K562 (cell line): ENCODE data around the gene GLRA1. TPM values are rescaled to one million over a fixed set of nuclear protein-coding genes. Genes with fewer than 3 reads are reported as not detected.

Experiments used
- ATAC-seq: fragments of 200-7000 bp; cut with Tn5 transposase; 3 replicates; pipeline ENCODE4 v1.9.1; 2020; ENCODE audit warnings: moderate library complexity
- BruUV-seq: library from RNA; stranded (reverse); fragments of 400-500 nt; replicated peaks from 2 replicates; lab custom pipeline; 2021; lab: Mats Ljungman, UMichigan
- CTCF ChIA-PET: fragments of 300-600 bp; formaldehyde crosslinking; extraction: SDS; loops from one replicate; lab custom pipeline; 2021; ENCODE audit warnings: low intra/inter-chr PET ratio; lab: Yijun Ruan, JAX
- POLR2A ChIA-PET: fragments of 300-600, 350-650 bp; sonication (Branson Sonifier 250); formaldehyde crosslinking; extraction: SDS; loops from one replicate; lab custom pipeline; 2021; ENCODE audit warnings: antibody characterized with exemption, inconsistent platforms; lab: Yijun Ruan, JAX
- DNase-seq, 4 experiments: peaks; one replicate each; pipeline versions ENCODE4 v3.0.0 to v3.0.0-alpha.2; 2011 to 2018; ENCODE audit warnings: low spot score in 3 of 4, mixed read lengths in 3 of 4; ENCODE audit errors: extremely low read depth in 1 of 4
- FAIRE-seq: peaks from 2 replicates; lab custom pipeline; 2011; peaks lifted over from hg19 to GRCh38; lab: Jason Lieb, UNC
- H2AFZ ChIP-seq: 2 replicates; pipeline ENCODE4 v1.6.0; 2011; ENCODE audit warnings: low read depth, low read length, control low read depth, inconsistent platforms
- H3K27ac ChIP-seq: fragments of 200-600 bp; 3 replicates; pipeline ENCODE4 v1.8.0; 2011; ENCODE audit warnings: low read depth, mild to moderate bottlenecking, control low read depth, inconsistent platforms, low read length, moderate library complexity, mixed read lengths; ENCODE audit errors: extremely low read depth
- H3K27me3 ChIP-seq, 2 experiments: fragments of 300-600 bp in 1 of 2; 2 replicates in 1 of 2; 3 replicates in 1 of 2; pipeline versions ENCODE4 v1.6.0 to v1.8.0; 2011; ENCODE audit warnings: inconsistent platforms in 2 of 2, low read length in 2 of 2, mild to moderate bottlenecking in 1 of 2, mixed read lengths in 1 of 2, moderate library complexity in 1 of 2; ENCODE audit not compliant: control insufficient read depth in 2 of 2, insufficient read depth in 2 of 2
- H3K36me3 ChIP-seq: fragments of 300-600 bp; 3 replicates; pipeline ENCODE4 v1.8.0; 2011; ENCODE audit warnings: mild to moderate bottlenecking, low read length, inconsistent platforms; ENCODE audit not compliant: control insufficient read depth, insufficient read depth
- H3K4me1 ChIP-seq, 2 experiments: fragments of 200-600 bp in 1 of 2; replicated peaks in 1 of 2; 2 replicates in 1 of 2; 3 replicates in 1 of 2; pipeline versions ENCODE4 v1.5.1 to v1.8.0; 2011; ENCODE audit warnings: inconsistent platforms in 2 of 2, low read length in 2 of 2, mild to moderate bottlenecking in 1 of 2, mixed read lengths in 1 of 2, moderate library complexity in 1 of 2; ENCODE audit not compliant: control insufficient read depth in 2 of 2, insufficient read depth in 2 of 2
- H3K4me2 ChIP-seq: 2 replicates; pipeline ENCODE4 v1.6.1; 2011; ENCODE audit warnings: low read length, control low read depth, inconsistent platforms, mixed read lengths; ENCODE audit not compliant: insufficient read depth
- H3K4me3 ChIP-seq: fragments of 200-600 bp; sonication (generic), shearing (Covaris generic); 2 replicates; pipeline ENCODE4 v1.5.1; 2016; ENCODE audit warnings: control low read depth, inconsistent platforms
- H3K79me2 ChIP-seq: fragments of 200-600 bp; 3 replicates; pipeline ENCODE4 v1.8.0; 2011; ENCODE audit warnings: low read length, inconsistent platforms; ENCODE audit not compliant: control insufficient read depth, insufficient read depth
- H3K9ac ChIP-seq, 2 experiments: 2 replicates each; pipeline versions ENCODE4 v1.6.0 to v1.6.1; 2011; ENCODE audit warnings: low read depth in 2 of 2, low read length in 2 of 2, control low read depth in 1 of 2, inconsistent platforms in 1 of 2, mild to moderate bottlenecking in 1 of 2, mixed read lengths in 1 of 2; ENCODE audit not compliant: insufficient read depth in 1 of 2
- H3K9me1 ChIP-seq: one replicate; pipeline ENCODE4 v1.6.0; 2011; ENCODE audit warnings: inconsistent platforms, mild to moderate bottlenecking, low read length, moderate library complexity; ENCODE audit not compliant: control insufficient read depth, insufficient read depth
- H3K9me3 ChIP-seq: replicated peaks from 2 replicates; pipeline ENCODE4 v1.5.1; 2011; ENCODE audit warnings: low read depth, low read length, inconsistent platforms; ENCODE audit not compliant: control insufficient read depth, insufficient read depth
- H4K20me1 ChIP-seq: replicated peaks from 2 replicates; pipeline ENCODE4 v1.6.1; 2011; ENCODE audit warnings: low read length, inconsistent platforms, mixed read lengths; ENCODE audit not compliant: control insufficient read depth, insufficient read depth
- CREBBP ChIP-seq: IDR thresholded peaks from one replicate; pipeline ENCODE4 v1.6.1; 2012; ENCODE audit warnings: low read depth, mild to moderate bottlenecking, control low read depth, inconsistent platforms, low read length
- FOXJ2 ChIP-seq: fragments of 200-800 bp; sonication (Bioruptor generic); IDR thresholded peaks from 2 replicates; pipeline ENCODE4 v1.6.1; 2016; ENCODE audit warnings: missing genetic modification characterization, missing compliant biosample characterization
- KDM5B ChIP-seq: fragments of 200-600 bp; sonication (generic); IDR thresholded peaks from 2 replicates; pipeline ENCODE4 v1.6.1; 2012; ENCODE audit warnings: low read depth, mild to moderate bottlenecking, moderate library complexity, low read length, control low read depth, inconsistent platforms; ENCODE audit not compliant: insufficient replicate concordance
- MAFG ChIP-seq: fragments of 450-650 bp; conservative IDR thresholded peaks from 2 replicates; pipeline ENCODE4 v1.6.1; 2016; ENCODE audit warnings: missing genetic modification characterization, missing compliant biosample characterization
- MYBL2 ChIP-seq, 2 experiments: fragments of 450-650 bp in 1 of 2; sonication (generic) in 1 of 2; formaldehyde crosslinking in 1 of 2; IDR thresholded peaks; 2 replicates each; pipeline versions ENCODE4 v1.6.1 to v1.8.1; 2017 to 2022; ENCODE audit warnings: borderline replicate concordance in 1 of 2, inconsistent platforms in 1 of 2, low read depth in 1 of 2, mild to moderate bottlenecking in 1 of 2, missing genetic modification reagents in 1 of 2, moderate library complexity in 1 of 2
- PHTF2 ChIP-seq: fragments of 250-450 bp; sonication (Bioruptor Pico); IDR thresholded peaks from 2 replicates; pipeline ENCODE4 v1.5.0; 2021; ENCODE audit warnings: mild to moderate bottlenecking
- PREB ChIP-seq: sonication (generic); formaldehyde crosslinking; IDR thresholded peaks from 2 replicates; pipeline ENCODE4 v1.8.1; 2023; ENCODE audit warnings: mild to moderate bottlenecking, missing genetic modification reagents
- PTRF ChIP-seq: fragments of 450-650 bp; IDR thresholded peaks from 2 replicates; pipeline ENCODE4 v1.6.1; 2016; ENCODE audit warnings: mild to moderate bottlenecking, missing genetic modification characterization, missing compliant biosample characterization
- RBM25 ChIP-seq: fragments of 200-400 bp; formaldehyde crosslinking; IDR thresholded peaks from 2 replicates; pipeline ENCODE4 v1.6.1; 2018; ENCODE audit warnings: low read length, low read depth, moderate library complexity; ENCODE audit not compliant: severe bottlenecking
- RFX1 ChIP-seq: fragments of 450-650 bp; IDR thresholded peaks from 2 replicates; pipeline ENCODE4 v1.6.1; 2016; ENCODE audit warnings: mild to moderate bottlenecking, moderate library complexity
- SIN3A ChIP-seq, 2 experiments: fragments of 150-350 bp in 1 of 2; IDR thresholded peaks; 2 replicates each; pipeline ENCODE4 v1.6.1; 2011 to 2016; ENCODE audit warnings: borderline replicate concordance in 2 of 2, low read depth in 2 of 2, low read length in 2 of 2, mild to moderate bottlenecking in 2 of 2, moderate library complexity in 2 of 2; ENCODE audit not compliant: control insufficient read depth in 1 of 2
- SMAD4 ChIP-seq: fragments of 250-450 bp; sonication (Bioruptor Pico); conservative IDR thresholded peaks from 2 replicates; pipeline ENCODE4 v1.8.0; 2021; ENCODE audit warnings: inconsistent platforms, mild to moderate bottlenecking, moderate library complexity
- SREBF1 ChIP-seq: fragments of 150-350 bp; IDR thresholded peaks from 2 replicates; pipeline ENCODE4 v1.6.1; 2014; ENCODE audit warnings: antibody characterized with exemption, low read depth, low read length, borderline replicate concordance
- STAG1 ChIP-seq: sonication (generic); formaldehyde crosslinking; IDR thresholded peaks from 2 replicates; pipeline ENCODE4 v1.5.0; 2020; ENCODE audit warnings: missing genetic modification reagents, borderline replicate concordance
- XRCC3 ChIP-seq: fragments of 450-650 bp; IDR thresholded peaks from 2 replicates; pipeline ENCODE4 v1.6.1; 2017; ENCODE audit warnings: mild to moderate bottlenecking, moderate library complexity
- ZBTB7A ChIP-seq: IDR thresholded peaks from 2 replicates; pipeline ENCODE4 v1.6.1; 2011; ENCODE audit warnings: low read depth, mild to moderate bottlenecking, low read length, moderate library complexity, borderline replicate concordance; ENCODE audit not compliant: control insufficient read depth
- ZNF224 ChIP-seq: sonication (generic); formaldehyde crosslinking; IDR thresholded peaks from 2 replicates; pipeline ENCODE4 v1.8.0; 2022; ENCODE audit warnings: mild to moderate bottlenecking, missing genetic modification reagents
- ZNF277 ChIP-seq: fragments of 250-450 bp; sonication (Bioruptor Pico); IDR thresholded peaks from 2 replicates; pipeline ENCODE4 v1.8.0; 2022; ENCODE audit warnings: inconsistent platforms, mild to moderate bottlenecking, moderate library complexity, borderline replicate concordance
- ZNF316 ChIP-seq: fragments of 450-650 bp; IDR thresholded peaks from 2 replicates; pipeline ENCODE4 v1.6.1; 2016
- ZNF717 ChIP-seq: fragments of 250-450 bp; sonication (Bioruptor Pico); IDR thresholded peaks from 2 replicates; pipeline ENCODE4 v1.5.0; 2021
- WGBS: fragments of 100-300 bp; shearing (Covaris generic); methylation state at CpG from one replicate; pipeline ENCODE4 v1.1.6; 2016; ENCODE audit warnings: low coverage, mixed read lengths; ENCODE audit not compliant: insufficient coverage; ENCODE audit errors: missing lambda C conversion rate; 5-methylcytosine and 5-hydroxymethylcytosine counted together
- in situ Hi-C: fragments of 300-500 bp; cut with MboI; formaldehyde crosslinking; loops from 4 replicates; pipeline ENCODE4 v1.15.0; 2018; ENCODE audit warnings: inconsistent platforms, mixed read lengths
- intact Hi-C: fragments of 100-400 bp; cut with micrococcal nuclease; formaldehyde crosslinking; loops from 2 replicates; pipeline ENCODE4 v1.14.2; 2022
- polyA plus RNA-seq, 8 experiments: library from polyadenylated mRNA; depleted of rRNA in 4 of 8; stranded (reverse) in 5 of 8; unstranded in 3 of 8; fragments of >200 nt; fragmentation: Nextera tagmentation in 2 of 8; fragmentation: Illumina TruSeq in 1 of 8; extraction: Ambion mirVana in 2 of 8; extraction: Trizol in 1 of 8; gene quantifications; 2 replicates each; pipeline versions ENCODE4 v1.2.1 to v1.2.3, GENCODE V29; 2011 to 2014; ENCODE audit warnings: inconsistent platforms in 1 of 8, missing spikeins in 1 of 8
- total RNA-seq, 7 experiments: library from RNA; depleted of rRNA in 6 of 7; stranded (reverse); fragments of >200 nt in 6 of 7; fragmentation: Illumina TruSeq in 2 of 7; extraction: Trizol in 2 of 7; gene quantifications; 2 replicates each; pipeline versions ENCODE4 v1.2.1 to v1.2.3, GENCODE V29; 2011 to 2021; ENCODE audit warnings: low replicate concordance in 1 of 7

GLRA1 gene
- total and polyA plus RNA-seq, 9 of the 15 experiments (the other 6 are each of a cell fraction or from before 2014, with no cell fraction given) = not detected

- in situ Hi-C loops = no loop called here
- ATAC-seq (no peak), FAIRE-seq (no peak), DNase-seq (no peak)
- Histone ChIP-seq H3K4me1 (peaks cover 12 to 19% of the 10 kb centered on the region in 2 experiments; a peak in 4 of 5 replicates), H3K79me2 (peaks cover 78% of the 10 kb centered on the region), H3K36me3 (peaks cover 55% of the 10 kb centered on the region), H3K4me3 (peak overlapping the region; percentile 90), H3K9me3 (no peaks in the 10 kb centered on the region), H3K9ac (peak overlapping the region; percentile 94 to 96), H3K27ac (peak overlapping the region; percentile 91), H4K20me1 (peaks cover 47% of the 10 kb centered on the region), H3K9me1 (no peaks in the 10 kb centered on the region), H3K4me2 (peak overlapping the region; percentile 98), H3K27me3 (no peaks in the 10 kb centered on the region), H2AFZ (no peak overlapping the region)
- BruUV-seq = TSS peak; percentile 47
- POLR2A ChIA-PET = interaction anchor here (0.6 to 5.1 kb wide), 8 partner anchors 9 to 115 kb away, joined by 3 to 56 read pairs (median 8); partner anchors contain the start of gene ATOX1
- under 1% methylated on average over 18 of the region's 18 CpGs for WGBS
- CTCF ChIA-PET = no interaction called here
- intact Hi-C loops = loop anchor here (1.0 to 5.0 kb wide), 2 partner anchors 7 to 326 kb away; partner anchors contain the start of gene SLC36A1
- TF ChIP-seq KDM5B = peak; percentile 2
- TF ChIP-seq ZNF717 (CRISPR knock-in tag) = no peak
- TF ChIP-seq SIN3A (IDR thresholded peaks at IDR 0.05; ENCODE audit: borderline replicate concordance in 2 of 2, control insufficient read depth in 1 of 2, low read depth in 2 of 2, low read length in 2 of 2) = no peak
- TF ChIP-seq MAFG (tag) = 0 out of 2 replicates have a peak, but pooled peaks have one; percentile 5
- TF ChIP-seq SMAD4 = no peak
- no peak for TF ChIP-seq XRCC3
- TF ChIP-seq CREBBP = no peak
- TF ChIP-seq ZBTB7A = no peak
- 0 out of 2 replicates have a peak, but pooled peaks have one; percentile 13 for TF ChIP-seq PREB (CRISPR knock-in tag)
- TF ChIP-seq RBM25 = no peak
- TF ChIP-seq PTRF = no peak
- TF ChIP-seq MYBL2 (IDR thresholded peaks at IDR 0.05; ENCODE audit: low read depth) = no peak
- TF ChIP-seq MYBL2 (CRISPR knock-in tag; IDR thresholded peaks at IDR 0.05; ENCODE audit: borderline replicate concordance) = no peak
- no peak for TF ChIP-seq RFX1
- no peak for TF ChIP-seq SREBF1
- no peak for TF ChIP-seq STAG1 (CRISPR knock-in tag)
- TF ChIP-seq FOXJ2 (tag) = 0 out of 2 replicates have a peak, but pooled peaks have one; percentile 26
- no peak for TF ChIP-seq ZNF224 (CRISPR knock-in tag)
- TF ChIP-seq ZNF277 = no peak
- TF ChIP-seq PHTF2 (CRISPR knock-in tag) = no peak
- TF ChIP-seq ZNF316 = peak; percentile 34
Observed at GRCh38 chr5:151772846-151773561, 151.6 kb downstream of the GLRA1 start.
